Measurements from ENCODE around the gene MGLL.
A peak's percentile ranks its signal among the peaks of the same experiment; 100 is the strongest.
"Not testable (repeated sequence)": the region's sequence is repeated elsewhere in the genome, so short reads cannot be mapped to it uniquely, and the experiment has no call there.

MGLL gene

DNA sequence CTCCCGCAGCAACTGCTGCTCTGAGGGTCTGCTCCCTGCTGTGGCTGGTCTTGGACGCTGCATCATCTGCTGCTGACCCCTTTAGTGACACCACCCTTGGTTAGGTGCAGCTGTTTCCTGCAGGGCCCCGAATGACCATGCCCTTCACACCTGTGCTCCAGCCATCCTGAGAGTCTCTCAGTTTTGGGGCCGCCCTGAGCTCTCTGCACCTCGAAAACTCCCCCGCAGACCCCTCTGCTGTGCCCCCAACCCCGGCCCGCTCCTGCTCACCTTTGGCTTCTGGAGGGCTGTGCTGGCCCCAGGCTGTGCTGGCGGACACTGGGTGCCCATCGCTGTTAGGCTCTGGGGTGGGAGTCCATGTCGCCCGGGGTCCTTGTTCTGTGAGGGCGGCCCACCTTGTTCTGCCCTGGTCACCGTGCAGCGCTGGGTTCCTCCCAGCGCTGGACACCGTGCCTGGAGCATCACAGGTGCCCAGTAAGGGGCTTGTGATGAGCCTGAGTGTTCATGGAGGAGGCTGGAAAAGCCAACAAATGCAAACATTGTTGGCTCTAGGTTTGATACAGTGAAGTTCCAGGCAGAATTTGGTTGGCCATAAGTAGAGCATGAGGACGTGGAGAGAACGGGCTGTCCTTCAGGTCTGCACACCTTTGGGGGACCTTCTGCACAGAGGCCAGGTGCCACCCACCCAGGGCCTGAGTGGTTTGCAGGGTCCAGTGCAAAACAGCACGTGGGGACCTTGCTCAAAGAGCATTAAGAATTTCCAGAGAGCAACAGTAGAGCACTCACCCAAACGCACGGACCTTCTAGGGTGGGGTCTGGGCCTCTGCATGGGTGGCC, 137.2 kb downstream of the MGLL start:
- no peak for DNase-seq (ENCODE audit: low read depth)

DNA sequence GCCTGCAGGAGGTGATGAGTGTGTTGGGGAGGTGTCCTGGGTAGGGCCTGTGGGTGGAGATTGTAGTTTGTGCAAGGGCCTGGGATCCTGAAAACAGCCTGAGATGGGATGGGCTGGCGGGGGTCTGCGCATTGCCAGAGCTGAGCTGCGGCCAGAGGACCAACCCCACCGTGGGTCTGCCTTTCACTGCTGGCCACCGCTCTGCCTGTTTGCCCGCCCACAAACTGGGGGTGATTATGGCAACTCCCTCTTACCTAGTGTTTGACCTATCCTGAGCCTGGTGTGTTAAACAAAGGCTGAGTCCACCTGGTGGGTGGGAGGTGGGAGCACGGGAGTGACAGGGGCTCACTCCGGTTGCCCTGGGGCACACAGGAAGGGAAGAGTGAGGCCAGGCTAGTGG, 139.8 kb downstream of the MGLL start:
- no peak for DNase-seq (ENCODE audit: low read depth)
- TF ChIP-seq CTCF (IDR thresholded peaks at IDR 0.05; ENCODE audit: control insufficient read depth, extremely low read depth, insufficient read depth) = no peak
- no peak overlapping the region for H3K4me3 ChIP-seq (ENCODE audit: low read depth, low read length)

More for the DNA sequence above, 137.2 kb downstream of the MGLL start:
- TF ChIP-seq CTCF (IDR thresholded peaks at IDR 0.05; ENCODE audit: control insufficient read depth, extremely low read depth, insufficient read depth) = no peak
- no peak overlapping the region for H3K4me3 ChIP-seq (ENCODE audit: low read depth, low read length)

DNA sequence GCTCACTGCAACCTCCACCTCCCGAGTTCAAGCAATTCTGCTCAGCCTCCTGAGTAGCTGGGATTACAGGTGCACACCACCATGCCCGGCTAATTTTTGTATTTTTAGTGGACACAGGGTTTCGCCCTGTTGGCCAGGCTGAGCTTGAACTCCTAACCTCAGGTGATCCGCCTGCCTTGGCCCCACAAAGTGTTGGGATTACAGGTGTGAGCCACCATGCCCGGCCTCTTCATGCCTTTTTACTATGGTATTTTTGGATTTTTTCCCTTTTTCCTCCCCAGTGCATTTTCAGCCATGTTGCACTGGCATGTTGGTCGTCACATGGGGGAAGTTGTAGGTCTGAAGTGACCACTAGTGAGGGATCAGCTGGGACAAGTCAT, 140.2 kb downstream of the MGLL start:
- DNase-seq (ENCODE audit: low read depth); H3K4me3 ChIP-seq (ENCODE audit: low read depth, low read length): not testable (repeated sequence)

DNA sequence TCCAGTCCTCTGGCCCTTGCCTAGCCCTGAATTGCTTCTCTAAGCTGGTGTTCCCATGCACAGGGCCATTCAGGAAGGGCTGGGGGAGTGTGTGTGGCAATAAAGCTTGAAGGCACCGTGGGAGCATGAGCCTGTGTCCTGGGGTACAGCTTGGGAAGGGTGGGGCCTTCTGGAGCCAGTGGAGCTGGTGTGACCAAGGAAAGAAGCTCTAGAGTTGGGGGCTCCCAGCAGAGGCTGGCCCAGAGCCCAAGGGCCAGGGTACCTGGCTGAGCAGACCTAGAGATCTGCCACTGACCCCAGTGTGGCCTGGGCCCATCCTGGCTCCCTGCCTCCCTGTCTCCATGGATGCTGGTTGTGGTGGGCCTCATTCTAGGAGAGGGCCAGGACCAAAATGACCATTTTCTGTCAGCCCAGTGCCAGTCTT, 141.5 kb downstream of the MGLL start:
- H3K4me3 ChIP-seq (ENCODE audit: low read depth, low read length) = no peak overlapping the region
- TF ChIP-seq CTCF (IDR thresholded peaks at IDR 0.05; ENCODE audit: control insufficient read depth, extremely low read depth, insufficient read depth) = no peak
- no peak for DNase-seq (ENCODE audit: low read depth)

GRCh38 chr3:127680146-127680661, 142.1 kb downstream of the MGLL start:
- no peak overlapping the region for H3K4me3 ChIP-seq (ENCODE audit: low read depth, low read length)
- TF ChIP-seq CTCF (IDR thresholded peaks at IDR 0.05; ENCODE audit: control insufficient read depth, extremely low read depth, insufficient read depth) = no peak
- DNase-seq (ENCODE audit: low read depth) = no peak

GRCh38 chr3:127679534-127680145, 142.7 kb downstream of the MGLL start:
- TF ChIP-seq CTCF (IDR thresholded peaks at IDR 0.05; ENCODE audit: control insufficient read depth, extremely low read depth, insufficient read depth) = peak; percentile 8; the same call in 1 of the 2 replicates
- H3K4me3 ChIP-seq (ENCODE audit: low read depth, low read length) = no peak overlapping the region
- no peak for DNase-seq (ENCODE audit: low read depth)

All from LNCaP clone FGC (cell line).